Measurements from ENCODE around the gene CASZ1.

CASZ1 gene

DNA sequence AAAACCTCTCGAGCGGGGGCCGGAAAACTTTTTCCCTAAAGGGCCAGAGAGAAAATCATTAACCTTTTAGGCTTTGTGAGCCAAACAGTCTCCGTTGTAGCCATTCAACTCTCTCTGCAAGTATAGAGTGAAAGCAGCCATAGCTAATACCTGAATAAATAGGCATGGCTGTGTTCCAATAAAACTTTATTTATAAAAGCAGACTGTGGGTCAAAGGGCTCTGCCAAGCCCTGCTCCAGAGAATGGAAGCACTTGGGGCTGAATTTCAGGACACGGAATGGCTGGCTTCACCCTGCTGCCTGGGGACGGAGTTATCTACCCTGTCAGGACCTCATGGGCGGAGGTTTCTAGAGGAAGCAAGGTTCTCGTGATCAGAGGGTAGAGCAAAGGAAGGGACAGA, 92.7 kb downstream of the CASZ1 start:
- DNase-seq = no peak

DNA sequence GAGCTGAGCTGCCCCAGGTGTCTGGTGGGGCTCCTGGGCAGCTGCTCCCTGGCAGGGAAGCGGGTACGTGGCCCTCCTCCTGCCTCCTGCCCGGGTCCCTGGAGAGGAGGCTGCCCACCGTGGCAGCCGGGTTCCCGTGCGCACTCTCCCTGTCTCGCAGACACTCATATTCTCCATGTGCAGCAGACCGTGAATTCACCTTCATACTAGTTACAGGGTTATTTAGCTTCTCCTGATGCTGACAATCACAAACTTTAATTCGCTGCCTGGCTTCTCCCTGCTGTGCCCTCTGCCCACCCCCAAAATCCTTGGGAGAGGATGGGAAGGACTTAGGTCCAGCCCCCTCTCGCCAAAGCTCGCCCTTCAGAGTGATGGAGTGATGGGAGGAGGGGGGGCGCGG, 95.3 kb downstream of the CASZ1 start:
- no peak for DNase-seq

DNA sequence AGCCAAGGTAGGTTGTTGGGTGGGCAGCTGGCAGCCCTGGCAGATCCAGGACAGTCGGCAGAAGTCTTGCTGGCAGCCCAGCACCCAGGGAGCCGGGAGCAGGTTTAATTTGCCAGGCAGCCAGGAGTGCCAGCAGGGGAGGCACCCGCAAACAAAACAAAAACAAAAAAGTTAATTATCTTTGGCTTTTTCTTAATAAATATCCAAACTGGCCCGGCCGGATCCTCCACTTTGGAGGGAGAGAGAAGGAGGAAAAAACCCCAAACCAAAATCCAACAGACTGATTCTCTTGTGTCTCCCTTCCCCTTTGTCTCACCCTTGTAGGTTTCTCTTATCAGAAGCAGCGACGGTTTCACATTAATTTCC, 97.0 kb downstream of the CASZ1 start:
- DNase-seq = no peak

DNA sequence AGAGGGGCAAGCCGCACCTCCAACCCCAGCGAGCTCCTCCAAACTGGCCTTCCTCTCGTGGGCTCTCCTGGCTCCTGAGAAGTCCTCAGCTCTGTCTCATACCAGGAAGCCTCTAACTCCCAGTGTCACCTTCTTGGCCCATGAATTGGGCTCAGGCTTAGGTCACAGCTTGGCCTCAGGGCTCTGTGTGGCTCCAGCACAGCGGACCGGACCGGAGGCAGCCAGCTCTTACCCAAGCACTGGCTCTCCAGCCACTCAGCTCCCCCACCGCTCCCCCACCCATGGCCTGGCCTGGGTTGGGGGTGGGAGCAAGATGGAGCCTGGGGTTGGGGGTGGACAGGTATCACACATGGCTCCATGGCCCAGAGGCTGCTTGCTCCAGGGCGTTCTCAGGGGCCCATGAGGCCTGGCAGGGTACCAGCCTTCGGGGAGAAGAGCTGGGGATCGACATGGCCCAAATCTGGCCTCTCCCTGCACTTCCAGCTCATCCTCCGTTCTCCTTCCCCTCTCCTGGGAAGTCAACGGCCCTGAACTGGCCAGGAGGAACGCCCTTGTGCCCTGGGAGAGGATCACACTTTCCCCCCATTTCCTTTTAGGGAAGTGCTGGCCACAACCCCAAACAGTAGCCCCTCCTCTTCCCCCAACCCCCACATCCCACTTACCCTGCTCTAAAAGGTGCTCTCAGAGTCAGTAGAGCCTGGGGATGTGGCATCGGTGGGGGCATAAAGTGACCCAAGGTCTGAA, 97.5 kb downstream of the CASZ1 start:
- DNase-seq = no peak

DNA sequence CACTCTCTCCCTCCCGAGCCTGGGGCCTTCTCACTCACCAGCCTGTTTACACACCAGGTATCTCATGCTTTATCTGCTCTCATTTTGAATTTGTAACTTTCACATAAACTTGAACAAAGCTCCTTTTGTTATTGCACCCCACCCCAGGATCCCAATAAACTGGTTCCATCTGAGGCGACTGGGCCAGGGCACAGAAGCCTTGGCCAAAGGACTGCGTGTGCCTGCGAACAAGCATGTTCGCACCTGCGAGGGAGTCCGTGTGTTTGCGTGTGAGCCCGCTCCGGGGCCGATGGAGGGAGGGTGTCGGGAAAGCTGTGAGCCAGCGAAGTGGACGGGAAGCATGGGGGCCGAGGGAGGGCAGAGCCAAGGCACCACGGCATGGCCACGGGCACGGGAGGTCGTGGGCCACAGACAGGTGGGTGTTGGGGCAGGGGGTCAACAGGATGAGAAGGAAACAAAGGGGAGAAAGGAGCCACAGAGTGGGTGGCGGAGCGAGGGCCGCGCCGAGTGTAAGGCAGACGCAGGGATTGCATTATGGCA, 98.8 kb downstream of the CASZ1 start:
- no peak for DNase-seq

DNA sequence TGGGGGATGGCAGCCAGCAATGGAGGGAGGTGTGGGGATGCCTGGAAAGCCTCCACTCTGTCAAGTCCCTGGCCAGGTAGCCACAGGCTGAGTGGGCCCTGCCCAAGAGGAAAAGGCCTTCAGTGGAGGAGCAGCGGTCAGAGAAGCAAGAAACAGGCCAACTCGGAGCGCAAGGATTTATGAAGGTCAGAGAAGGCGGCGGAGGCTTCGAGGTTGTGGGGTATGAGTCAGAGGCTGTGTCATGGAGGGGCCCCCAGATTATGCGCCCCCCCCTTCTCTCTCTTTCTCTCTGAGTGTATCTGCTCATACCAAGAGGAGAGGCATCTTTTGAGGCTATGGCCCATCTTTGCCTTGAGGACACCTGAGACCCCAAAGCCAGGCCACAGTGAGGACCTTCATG, 99.5 kb downstream of the CASZ1 start:
- no peak for DNase-seq

DNA sequence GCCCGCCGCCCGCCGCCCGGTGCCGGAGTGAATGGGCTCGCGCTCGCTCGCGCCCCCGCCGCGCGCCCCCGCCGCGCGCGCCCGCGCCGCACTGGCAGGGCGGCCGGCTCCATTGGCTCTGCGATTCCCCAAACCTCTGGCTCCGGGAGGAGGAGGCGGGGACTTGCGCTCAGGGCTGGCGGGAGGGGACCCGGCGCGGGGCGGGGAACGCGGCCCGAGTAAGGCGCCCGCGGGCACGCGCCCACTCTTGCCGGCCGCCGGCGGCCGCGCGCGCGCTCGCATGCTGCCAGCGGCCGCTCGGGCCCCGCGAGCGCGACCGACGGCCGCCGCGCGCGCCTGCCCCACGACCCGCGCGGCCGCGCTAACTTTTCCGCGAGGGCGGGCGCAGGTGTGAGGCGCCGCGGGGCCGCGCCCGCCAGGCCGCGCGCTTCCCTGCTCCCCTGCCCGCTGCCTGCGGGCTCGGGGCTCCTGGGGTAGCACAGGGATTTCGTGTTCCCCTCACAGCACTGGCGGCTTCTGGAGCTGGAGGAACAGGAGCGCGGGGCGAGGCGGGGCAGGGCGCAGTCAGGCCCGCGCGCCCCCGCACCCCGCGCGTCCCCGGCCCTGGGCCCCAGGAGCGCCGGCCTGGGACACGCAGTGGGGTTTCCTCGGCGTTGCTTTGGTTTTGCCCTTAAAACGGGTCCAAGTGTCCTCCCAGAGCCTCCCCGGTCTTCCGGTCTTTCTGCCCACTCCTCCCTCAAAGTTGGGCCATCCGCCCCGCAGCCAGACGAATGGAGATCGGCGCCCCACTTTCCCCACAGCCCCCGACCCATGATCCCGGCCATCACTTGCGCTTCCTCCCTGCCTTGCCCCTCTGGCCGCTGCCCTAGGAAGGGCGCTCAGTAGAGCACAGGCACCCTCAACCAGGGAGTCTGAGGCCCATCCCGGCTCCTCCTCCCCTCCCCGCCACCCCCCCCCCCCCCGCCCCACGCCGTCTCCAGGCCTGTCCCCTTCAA, 101.5 kb downstream of the CASZ1 start:
- DNase-seq = peak; percentile 32

DNA sequence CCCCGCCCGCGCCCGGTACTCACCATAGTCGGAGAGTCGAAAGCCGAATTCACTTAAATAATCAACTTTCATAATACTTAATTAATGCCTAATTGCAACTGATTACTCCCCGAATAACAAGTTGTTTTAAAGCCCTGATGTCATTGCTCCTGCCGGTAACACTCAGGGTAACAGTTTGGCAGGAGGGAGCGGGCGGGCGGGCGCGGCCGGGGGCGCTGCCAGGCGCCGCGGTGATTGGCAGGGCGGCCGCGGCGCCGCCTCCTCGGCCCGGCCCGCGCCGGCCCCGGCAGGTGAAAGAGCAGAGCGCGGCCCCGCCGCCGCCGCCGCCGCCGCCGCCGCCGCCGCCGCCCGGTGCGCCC, 102.2 kb downstream of the CASZ1 start:
- DNase-seq = no peak

DNA sequence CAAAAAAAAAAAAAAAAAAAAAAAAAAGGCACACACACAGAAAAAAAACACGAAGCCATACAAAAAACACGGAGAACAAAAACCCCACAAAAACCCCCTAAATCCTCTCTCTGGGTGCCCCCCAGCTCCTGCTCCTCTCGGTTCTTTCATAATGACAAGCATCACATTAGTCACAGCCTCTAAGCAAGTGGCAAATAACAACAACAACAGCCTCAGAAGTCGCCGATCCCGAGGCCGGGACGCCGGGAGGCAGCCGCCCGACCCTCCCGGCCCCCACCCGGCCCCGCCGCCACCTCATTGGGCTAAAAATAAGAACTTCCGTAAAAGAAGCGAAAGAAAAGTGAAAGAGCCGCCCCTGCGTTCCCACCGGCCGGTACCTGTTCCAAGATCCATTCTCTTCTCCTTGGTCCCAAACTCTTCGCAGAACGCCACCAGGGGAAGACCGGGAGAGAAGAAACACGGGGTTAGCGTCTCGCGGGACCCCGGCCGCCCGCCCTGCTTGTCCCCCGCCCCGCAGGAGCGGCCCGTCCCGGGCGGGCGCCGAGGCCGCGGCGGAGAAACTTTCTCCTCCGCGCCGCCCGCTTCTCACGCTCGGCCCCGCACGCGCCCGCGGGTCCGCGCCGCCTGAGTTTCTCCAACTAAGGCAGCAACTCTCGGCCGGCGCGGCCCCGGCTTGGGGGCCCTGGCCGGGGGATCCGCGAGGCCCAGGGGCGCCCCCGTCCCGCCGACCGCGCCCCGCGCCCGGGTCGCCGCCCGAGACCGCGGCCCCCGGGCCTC, 102.8 kb downstream of the CASZ1 start:
- no peak for DNase-seq

DNA sequence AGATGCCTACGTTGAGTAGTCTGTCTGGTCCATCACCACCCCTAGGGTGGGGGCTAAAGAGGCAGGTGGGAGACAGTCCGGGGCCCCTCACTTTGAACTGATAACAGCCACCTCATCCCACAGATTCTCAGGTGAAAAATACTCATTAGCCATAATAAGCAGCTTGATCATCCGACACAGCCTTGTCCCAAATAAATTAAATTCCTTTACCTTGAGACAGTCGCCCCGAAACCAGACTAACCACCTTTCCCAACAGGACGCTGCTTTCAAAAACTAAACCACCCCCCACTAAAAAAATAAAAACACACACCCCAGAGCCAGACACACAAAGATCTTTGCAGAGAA, 103.3 kb downstream of the CASZ1 start:
- DNase-seq = no peak

DNA sequence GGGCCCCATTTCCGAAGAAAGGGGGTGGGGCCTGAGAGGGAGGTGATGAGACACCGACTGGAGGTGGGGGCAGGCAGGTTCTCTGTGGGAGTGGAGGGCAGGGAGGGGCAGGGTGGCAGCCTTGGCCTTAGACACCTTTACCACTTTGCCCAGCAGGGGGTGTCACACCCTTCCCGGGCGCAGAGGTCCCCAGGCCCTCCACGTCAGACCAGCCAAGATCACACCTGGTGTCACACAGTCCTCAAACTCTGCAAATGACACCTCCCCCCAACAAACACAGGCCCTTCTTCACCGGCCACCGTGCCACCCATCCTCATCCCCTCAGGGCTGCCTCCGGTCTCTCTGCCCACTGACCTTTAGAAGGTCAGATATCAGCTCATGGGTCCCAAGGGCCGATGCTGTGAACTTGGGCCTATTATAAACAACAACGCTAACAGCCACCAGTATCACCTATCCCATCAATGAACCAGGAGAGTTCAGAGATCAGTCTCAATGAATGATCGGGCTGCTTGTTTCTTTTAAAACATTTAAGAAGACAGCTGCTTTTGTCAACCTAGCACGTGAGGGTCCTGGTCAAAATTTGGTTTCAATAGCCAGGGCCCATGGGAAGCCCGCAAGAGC, 103.9 kb downstream of the CASZ1 start:
- no peak for DNase-seq

DNA sequence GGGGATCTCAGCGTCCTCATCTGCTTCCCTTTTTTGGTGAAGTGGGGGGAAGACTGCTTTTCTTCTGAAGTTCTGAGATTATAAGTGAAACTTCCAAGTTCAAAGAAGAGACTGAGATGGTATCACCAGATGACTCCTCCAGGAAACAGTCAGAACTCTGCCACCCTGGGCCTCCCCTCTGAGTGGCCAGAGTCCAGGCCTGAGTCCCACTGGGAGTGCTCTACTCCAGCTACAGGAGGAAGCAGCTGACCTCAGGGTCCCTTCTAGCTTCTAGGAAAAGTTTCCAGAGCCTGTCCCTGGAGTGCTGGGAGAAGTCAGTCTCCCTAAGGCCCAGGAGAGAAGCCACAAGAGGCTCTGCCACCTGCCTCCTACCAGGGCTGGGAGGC, 104.7 kb downstream of the CASZ1 start:
- DNase-seq = no peak

DNA sequence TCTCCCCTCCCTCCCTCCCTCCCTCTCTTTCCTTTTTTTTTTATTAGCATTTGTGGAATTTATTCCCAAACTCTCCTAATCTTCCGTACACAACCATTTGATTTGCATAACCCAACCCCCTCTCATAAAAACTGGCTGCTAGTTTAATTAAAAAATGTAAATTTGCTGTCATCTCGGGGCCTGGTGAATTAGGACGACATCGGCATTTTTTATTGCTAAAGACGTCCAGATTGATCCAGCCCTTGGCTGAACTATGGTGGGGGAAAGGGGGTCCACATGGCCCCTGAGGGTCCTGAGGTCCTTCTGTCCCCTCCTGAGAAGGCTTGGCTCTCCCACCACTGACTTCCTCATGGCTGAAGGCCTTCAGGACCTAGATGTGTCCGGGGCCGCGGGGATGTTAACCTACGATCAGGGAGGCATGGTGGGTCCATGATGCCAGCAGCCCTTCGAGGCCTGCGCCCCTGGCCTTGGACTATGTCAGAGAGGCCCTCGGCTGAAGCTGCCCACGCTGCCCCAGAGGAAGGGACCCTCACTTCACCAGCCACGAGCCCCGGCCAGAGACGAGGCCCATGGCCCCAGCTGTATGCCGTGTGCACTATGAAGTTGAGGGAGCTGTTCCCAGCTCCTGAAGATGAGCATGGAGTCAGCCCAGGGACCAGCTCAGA, 105.2 kb downstream of the CASZ1 start:
- no peak for DNase-seq

DNA sequence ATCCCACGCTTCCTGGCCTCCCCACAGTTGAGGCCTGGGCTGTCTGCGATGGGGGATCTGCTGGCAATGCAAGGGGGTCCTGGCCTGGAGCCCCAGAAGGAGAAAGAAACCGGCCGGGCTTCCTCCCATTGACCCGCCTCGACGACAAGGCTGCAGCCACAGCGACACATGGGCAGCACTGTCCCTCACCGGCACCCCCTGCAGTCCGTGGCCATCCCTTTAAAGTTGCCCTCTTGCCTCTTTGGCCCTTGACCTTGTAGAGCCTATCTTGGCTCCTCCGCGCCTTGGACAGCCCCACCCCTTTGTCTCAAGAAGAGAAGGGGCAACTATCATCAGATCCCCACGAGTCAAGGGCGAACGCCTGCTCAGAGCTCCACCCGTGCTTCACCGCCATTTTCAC, 106.0 kb downstream of the CASZ1 start:
- DNase-seq = no peak

DNA sequence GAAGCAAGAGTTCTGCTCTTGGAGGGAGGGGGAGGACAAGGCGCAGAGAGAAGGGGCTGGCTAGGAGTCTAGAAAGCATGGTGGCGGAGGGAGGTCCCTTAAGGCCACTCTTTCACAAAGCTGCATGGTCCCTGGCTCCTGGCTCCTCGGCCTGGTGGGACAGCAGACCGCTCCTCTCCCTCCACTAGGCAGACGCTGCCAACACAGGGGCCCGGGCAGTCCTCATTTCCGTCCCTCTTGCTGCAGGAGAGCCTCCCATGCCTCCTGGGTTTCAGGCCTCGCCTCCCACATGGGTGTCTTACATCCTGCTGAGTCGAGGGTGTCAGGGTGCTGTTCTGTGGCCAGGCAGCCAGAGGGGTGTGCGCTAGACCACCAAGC, 108.0 kb downstream of the CASZ1 start:
- DNase-seq = no peak

DNA sequence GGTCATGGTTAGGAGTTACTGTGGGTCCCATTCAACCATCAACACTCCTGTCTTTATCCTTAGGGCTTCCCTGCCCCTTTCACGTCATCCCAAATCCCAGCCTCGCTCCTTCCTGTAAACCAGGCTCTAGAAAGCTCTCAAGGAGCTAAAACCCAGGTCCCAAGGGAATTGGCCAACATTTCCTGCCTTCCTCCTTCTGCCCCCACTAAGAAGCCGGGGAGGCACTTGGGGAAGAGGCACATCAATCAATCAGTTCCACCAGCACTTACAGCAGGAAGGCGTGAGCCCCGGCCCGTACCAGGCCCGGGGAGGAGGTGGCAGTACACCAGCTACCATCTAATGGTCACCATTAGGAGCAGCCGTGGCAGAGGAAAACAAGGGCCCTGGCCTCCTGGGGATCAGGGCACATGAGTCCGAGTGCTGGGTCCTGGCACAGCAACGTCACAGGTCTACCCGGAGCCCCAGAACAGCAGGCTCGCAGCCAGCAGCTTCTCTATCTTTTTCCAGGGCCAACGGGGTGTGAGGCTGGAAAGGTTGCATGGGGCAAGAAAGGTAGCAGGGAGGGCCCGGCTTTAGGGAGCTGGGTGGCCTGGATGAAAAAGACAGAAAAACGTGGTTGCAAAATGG, 108.6 kb downstream of the CASZ1 start:
- DNase-seq = no peak

DNA sequence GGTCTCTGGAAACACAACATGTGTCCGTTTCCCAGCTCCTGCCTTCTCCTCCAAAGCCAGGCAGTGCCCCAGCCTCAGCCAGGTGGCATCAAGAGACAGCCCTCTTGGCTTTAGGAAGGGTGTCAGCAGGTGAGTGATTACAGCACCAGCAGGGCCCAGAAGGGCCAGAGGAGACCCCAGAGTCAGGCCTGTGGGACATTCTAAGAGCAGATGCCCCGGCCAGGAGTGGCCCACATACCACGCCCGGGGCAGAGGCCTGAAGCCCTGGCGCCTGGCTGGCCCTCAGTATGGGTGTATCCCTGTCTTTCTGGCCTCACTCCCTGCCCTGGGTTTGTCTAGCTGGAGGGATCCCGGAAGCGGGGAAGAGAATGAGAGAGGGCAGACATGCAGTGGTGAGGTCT, 109.2 kb downstream of the CASZ1 start:
- DNase-seq = no peak

DNA sequence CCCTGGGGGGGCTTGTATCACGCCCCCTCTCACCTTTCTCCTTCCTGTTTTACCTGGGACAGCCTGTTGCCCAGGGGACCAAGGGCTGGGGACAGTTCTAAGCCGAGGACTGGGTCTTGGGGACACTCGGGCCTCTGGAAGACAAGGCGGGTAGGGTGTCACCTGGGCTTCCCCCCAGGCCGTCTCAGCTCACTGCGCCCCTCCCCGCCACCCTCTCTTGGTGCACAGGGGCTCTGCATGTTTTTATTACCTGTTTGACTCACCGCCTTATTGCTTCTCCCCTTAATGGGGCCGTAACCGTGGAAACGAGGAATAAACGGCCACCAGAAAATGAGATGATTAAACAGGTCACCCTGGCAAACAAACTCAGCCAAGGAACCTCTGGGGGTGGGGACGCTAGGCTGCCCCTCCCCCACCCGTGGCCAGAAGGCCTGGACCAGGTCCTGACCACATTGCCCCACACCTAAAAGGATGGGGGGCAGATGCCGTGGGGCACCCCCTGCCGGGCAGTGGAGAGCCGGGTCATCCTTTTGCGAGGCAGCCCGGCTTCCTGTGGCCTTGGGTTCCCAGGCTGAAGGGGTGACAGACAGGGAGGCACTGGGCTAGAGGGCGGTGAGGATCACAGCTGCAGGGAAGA, 109.9 kb downstream of the CASZ1 start:
- no peak for DNase-seq

DNA sequence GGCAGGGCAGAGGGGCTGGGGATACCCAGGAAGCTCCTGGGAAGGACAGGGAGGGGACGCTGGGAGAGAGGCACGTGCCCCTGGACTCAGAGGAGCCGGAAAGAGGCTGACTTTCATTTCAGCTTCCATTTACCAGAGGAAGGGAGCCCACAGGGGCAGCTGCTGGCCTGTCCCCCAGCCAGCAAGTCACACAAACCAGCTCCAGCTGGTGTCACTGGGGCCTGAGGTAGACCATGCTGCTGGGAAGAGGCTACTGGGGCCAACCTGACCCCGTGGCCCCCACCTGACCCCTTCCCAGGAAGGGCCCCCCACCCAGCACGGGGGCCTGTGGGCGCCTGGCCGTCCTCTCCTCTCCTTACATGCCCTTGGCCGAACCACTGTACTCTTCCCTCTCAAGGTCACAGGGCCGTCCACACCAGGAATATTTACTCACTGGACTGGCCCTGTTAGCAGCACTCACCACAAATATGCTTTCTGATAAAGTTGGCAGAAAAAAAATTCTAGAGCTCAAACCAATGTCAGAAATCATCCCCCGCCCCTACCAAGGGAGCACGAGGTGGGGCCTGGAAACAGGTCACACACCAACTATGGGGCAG, 110.5 kb downstream of the CASZ1 start:
- DNase-seq = no peak

DNA sequence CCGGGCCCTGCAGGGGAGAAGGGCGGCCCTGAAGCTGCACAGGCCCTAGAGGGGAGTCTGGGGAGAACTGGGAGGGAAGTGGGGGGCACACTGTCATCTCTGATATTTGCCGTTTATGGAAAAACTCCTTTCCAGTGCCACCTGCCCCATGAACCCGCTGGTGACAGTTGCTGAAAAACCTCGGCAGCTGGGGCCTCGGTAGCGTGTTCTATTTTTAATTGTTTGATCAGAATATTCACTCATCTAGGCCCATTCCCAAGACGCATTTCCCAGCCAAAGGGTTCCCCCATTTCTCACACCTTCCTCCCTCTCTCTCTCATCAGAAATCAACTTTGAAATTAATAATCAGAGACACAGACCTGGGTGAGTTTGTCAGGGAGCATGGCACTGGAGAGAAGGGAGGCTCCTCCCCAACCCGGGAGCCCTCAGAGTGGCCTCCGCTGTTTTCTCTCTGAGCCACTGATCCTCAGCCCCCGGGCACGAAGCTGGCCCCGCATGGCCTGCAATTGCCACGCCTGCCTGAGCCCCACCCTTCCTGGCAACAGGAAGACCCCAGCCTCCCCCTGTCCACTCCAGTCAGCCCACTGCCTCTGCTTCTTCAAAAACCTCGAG, 111.1 kb downstream of the CASZ1 start:
- DNase-seq = no peak

DNA sequence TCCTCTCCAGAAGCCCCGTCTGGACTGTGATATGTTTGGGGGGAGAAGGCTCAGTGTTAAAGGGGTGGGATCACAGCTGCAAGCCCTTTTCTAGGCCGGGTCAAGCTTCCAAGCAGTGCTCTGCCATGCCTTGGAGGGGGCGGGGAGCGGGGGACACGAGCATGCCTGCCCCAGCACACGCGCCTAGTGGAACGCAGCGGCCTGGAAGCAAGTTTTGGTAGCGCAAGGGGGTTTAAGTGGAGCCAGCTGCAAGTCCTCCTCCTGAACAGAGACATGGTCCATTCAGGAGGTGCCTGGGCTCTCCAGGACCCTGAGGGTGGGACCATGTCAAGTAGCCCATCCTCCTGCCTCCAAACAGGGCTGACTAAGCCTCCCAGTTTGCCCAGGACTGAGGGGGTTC, 112.2 kb downstream of the CASZ1 start:
- no peak for DNase-seq

Measured in NCI-H2081 treated with DMSO at 0.1 percent for 48 hours (cell line).